Body of pancreas (tissue), 4 donors: ENCODE results near the gene CCDC190.

Experiments used
- CTCF ChIP-seq, 7 experiments: fragments of 450-650 bp in 4 of 7; fragments of 200-600 bp in 3 of 7; sonication (generic) in 3 of 7; IDR thresholded peaks; one replicate each; pipeline ENCODE4 v1.5.1; 2016 to 2019; ENCODE audit warnings: antibody characterized with exemption in 7 of 7
- POLR2A ChIP-seq, 3 donors: fragments of 450-650 bp; IDR thresholded peaks; one replicate each; pipeline ENCODE4 v1.6.1; 2016; ENCODE audit warnings: antibody characterized with exemption in 3 of 3, mild to moderate bottlenecking in 2 of 3

GRCh38 chr1:162855461-162856150 lies 5.4 kb downstream of the CCDC190 start:
- TF ChIP-seq CTCF (IDR thresholded peaks at IDR 0.05) (no peak), POLR2A (IDR thresholded peaks at IDR 0.05) (no peak)
